Gastroesophageal sphincter (tissue), 3 donors: ENCODE data around the gene GALNT10.

Source experiments
- CTCF ChIP-seq, 4 experiments: fragments of 200-600 bp in 2 of 4; fragments of 450-650 bp in 2 of 4; sonication (generic) in 1 of 4; IDR thresholded peaks; one replicate each; pipeline ENCODE4 v1.5.1; 2017 to 2019; ENCODE audit warnings: antibody characterized with exemption in 4 of 4, mild to moderate bottlenecking in 2 of 4, moderate library complexity in 2 of 4
- EP300 ChIP-seq: sonication (generic); formaldehyde crosslinking; IDR thresholded peaks from one replicate; pipeline ENCODE4 v1.6.1; 2017; ENCODE audit warnings: antibody characterized with exemption, mild to moderate bottlenecking
- POLR2A ChIP-seq, 2 donors: fragments of 450-650 bp; IDR thresholded peaks; one replicate each; pipeline ENCODE4 v1.6.1; 2017; ENCODE audit warnings: antibody characterized with exemption in 2 of 2, mild to moderate bottlenecking in 2 of 2, moderate library complexity in 1 of 2
- POLR2AphosphoS5 ChIP-seq: sonication (generic); formaldehyde crosslinking; IDR thresholded peaks from one replicate; pipeline ENCODE4 v1.6.1; 2017; ENCODE audit warnings: antibody characterized with exemption

DNA sequence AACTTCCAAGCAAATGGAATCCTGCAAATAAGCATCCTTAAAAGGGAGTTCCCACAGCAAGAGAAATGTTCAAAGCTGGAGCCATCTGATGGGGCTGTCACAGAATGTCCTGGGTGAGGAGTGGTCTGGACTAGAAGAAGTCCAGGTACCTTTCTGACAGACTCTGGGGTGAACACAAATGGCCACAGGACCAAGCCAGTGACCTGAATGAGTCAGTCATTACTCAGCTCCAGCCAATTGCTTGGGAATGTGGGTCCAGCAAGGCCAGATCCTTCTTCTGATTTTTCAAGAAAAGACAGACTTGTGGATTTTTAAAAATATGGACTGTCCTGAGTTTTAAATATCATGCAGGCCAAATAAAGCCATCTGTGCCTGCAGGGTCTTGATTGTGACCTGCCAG is 30.1 kb downstream of the GALNT10 start:
- TF ChIP-seq CTCF (IDR thresholded peaks at IDR 0.05) (no peak), POLR2A (IDR thresholded peaks at IDR 0.05) (no peak), POLR2AphosphoS5 (no peak), EP300 (no peak)
